Measurements from ENCODE around the gene PDE1A.

Gene PDE1A

DNA sequence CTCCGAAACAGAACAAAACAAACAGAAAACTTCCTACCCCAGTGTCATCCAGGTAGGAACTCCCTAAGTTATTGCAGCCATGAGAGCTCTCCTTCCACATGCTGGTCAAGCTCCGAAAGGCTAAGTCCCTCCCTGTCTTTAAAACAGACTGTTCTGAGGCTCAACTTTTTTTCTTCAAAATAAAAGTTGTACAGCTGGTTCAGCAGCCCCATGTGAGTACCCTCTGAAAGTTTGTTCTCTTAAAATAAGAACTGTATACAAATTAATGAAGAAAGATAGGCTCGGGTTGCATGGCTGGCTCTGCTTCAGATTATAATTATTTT lies at the start of gene PDE1A:
Gene PDE1A, minus strand, starts transcription at position 119 of the 323 bp plus-strand sequence.
- peak; percentile 22 for DNase-seq (ENCODE audit: low read depth)

GRCh38 chr2:182473635-182474034 lies 46.8 kb upstream of the PDE1A start:
- DNase-seq (ENCODE audit: low read depth): no peak

DNA sequence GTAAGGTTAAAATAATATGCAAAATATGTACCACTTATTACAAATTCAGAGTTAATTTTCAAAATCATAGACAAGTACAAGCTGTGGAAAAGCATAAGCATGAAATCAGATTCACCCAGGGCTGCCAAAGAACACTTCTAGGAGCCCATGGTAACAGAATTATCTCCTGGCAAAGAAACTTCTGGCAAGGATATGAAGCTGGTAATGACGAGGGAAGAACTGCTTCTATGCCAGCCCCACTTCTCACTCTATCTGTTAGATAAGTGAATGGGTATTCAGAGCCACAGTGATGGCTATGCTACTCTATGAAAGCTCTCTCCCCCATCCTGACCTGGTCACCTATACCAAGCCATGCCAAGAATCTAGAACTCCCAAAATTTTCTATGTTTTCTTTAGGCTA lies 36.9 kb upstream of the PDE1A start:
- DNase-seq (ENCODE audit: low read depth): no peak

DNA sequence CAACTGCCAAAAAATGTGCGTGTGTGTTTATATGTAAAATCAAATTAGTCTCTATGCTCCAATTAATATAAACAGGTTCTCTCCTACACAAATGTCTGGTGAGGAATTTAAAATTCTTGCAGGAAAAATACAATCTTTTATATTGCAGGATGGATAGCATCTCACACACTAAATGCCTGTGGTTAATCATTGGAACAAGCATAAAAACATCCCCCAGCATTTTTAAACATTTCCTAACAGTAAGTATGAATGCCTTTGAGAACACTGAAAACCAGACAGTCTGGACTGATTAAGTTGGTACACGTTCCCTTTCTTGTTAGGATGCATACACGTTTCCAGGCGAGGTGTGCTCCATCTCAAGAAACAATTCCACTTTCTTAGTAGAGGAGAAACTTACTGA lies 29.9 kb upstream of the PDE1A start:
- peak; percentile 96 for DNase-seq (ENCODE audit: low read depth)

DNA sequence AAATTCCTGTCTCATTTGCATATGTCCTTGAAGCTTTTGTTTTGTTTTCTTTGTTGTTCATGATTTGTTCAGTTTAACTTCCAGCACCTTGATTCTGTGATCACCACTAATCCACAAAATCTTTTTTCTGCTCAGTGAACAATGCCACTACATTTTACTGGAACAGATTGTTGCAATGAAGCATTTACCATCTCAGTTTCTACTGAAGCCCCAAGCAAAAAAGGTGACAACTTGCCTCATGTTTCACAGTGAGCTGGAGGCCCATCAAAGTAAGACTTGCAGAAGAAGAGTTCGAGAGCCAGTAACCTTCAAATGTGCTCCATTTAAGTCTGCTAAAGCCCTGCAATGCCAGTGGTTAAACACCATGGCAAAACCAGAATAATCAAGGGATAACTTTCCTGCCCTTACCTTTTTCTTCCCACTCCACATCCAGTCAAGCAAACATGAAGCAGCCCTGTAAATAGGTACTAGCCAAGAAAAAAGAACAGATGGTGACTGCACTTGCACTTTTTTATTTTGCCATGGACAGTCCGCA lies 25.7 kb upstream of the PDE1A start:
- no peak for DNase-seq (ENCODE audit: low read depth)

- peak; percentile 16 for DNase-seq (ENCODE audit: low read depth)
Observed at GRCh38 chr2:182448371-182448770, 21.5 kb upstream of the PDE1A start.

- DNase-seq (ENCODE audit: low read depth): peak; percentile 98
Observed at GRCh38 chr2:182447863-182448262, 21.0 kb upstream of the PDE1A start.

DNA sequence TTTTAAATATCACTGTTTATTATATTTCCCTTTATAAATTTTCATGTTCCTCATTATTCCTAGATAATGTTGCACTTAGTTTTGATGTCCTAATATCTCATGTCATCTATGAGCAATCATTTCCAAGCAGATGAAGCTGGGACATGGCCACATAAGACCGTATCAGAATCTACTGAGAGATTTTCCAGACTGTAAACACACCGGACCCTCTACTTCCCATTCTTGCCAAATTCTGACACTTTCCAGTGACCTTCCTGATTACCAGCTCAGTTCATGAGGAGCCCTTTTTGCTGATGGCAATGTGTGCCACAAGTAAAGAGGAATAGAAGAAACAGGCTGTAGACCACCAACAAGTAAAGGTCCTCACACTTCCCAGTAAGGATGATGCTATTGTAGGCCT lies 20.3 kb upstream of the PDE1A start:
- peak; percentile 40 for DNase-seq (ENCODE audit: low read depth)

DNA sequence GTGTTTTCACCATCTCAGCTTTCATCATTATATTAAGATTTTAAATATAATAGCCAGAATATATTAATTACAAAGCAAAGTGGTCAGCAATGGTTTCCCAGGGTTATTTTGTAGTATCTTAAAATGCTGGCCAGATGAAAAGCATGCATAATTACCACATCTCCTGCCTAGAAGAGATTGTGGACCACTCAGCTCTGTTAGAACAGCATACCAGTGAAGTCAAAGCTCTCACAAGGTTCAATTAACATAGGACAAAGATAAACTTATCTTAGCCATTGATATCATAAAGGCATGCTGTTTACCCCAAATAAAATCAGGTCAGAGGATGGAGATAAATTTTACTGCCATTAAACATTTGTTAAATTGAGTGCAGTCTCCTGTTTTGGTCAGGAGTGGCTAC lies 19.3 kb upstream of the PDE1A start:
- DNase-seq (ENCODE audit: low read depth): peak; percentile 48

DNA sequence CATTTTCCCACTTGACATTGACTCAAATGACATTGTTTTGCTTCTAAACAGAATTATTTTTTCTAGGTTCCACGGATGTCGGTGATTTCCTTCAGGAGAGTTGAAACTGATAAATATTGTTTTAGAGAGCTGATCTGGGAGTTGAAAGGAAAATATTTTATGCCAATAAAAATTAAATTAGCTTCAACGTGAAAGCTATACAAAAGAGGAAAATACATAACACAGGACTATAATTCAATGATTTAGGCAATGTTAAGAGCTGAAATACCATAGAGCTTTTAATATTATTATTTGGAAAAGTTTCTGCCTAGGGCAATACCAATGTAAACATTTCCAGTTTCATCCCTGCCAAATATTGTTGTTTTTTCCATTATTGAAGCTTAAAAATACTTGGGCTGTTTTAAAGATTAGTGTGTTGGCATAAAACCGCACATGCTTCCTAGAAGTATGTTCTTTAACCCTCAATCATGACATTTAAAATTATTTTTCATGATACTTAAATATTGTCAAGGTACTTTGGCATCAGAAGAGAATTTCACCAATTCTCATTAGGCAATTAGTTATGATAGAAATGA lies 18.6 kb upstream of the PDE1A start:
- peak; percentile 14 for DNase-seq (ENCODE audit: low read depth)

- peak; percentile 58 for DNase-seq (ENCODE audit: low read depth)
Observed at GRCh38 chr2:182444806-182445205, 18.0 kb upstream of the PDE1A start.

GRCh38 chr2:182444170-182444569 lies 17.3 kb upstream of the PDE1A start:
- DNase-seq (ENCODE audit: low read depth): no peak

- DNase-seq (ENCODE audit: low read depth): no peak
Observed at GRCh38 chr2:182436252-182436651, 9.4 kb upstream of the PDE1A start.

DNA sequence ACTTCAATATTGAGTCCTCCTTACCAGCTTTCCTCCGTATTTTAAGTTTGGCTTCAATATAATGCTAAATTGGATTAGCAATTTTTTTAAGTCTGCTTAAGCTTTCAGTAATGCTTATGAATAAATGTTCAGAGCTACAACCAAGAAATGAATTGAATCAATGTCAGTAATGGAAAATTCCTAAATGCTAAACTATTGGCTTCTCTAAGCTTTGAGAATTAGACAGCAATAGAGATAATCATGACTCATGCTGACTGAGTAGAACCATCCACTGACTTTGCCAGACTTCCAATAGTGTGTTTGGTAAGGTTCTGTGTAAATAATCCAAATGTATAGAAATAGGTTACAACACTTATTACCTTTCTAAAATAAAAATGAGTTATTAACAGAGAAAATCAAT lies 8.9 kb upstream of the PDE1A start:
- peak; percentile 35 for DNase-seq (ENCODE audit: low read depth)

GRCh38 chr2:182432051-182432450 lies 5.2 kb upstream of the PDE1A start:
- peak; percentile 18 for DNase-seq (ENCODE audit: low read depth)

DNA sequence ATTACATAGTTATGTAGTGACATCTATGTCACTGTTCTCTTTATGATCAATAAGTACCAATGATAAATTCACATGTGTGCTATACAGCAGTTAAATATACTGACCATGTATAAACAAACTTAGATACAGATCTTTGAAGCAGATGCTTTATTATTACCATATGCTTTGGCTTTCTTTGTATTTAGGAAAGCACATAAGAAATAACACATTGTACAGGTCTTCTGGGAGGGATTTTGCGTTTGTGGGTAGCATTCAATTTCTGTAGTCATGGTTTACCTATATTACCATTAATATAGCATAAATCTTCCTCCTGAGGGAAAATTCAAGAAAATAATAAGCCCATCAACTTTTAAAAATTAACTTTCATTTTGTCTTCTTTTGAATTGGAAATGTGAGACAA lies 1.6 kb upstream of the PDE1A start:
- DNase-seq (ENCODE audit: low read depth): no peak

- peak; percentile 82 for DNase-seq (ENCODE audit: low read depth)
Observed at GRCh38 chr2:182426082-182426917, 536 bp downstream of the PDE1A start.

GRCh38 chr2:182422864-182423263 lies 4.0 kb downstream of the PDE1A start:
- no peak for DNase-seq (ENCODE audit: low read depth)

GRCh38 chr2:182420669-182421068 lies 6.2 kb downstream of the PDE1A start:
- no peak for DNase-seq (ENCODE audit: low read depth)

DNA sequence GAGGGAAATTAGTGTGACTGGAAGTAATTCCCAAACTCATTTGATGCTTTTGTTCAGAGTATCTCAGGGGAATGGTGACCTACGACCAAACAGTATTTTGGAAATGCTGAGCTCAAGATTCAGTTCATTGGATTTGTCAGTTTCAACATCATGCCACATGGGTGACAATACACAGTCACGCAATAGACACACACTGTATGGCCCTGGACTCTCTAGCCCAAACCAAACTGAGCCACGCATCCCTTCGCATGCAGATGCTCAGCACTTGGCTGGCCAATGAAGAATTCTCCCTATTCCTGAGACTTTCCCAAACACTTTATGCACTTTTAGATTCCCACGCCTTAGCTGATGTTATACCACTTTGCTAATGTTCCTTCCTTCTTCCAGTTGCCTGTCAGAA lies 10.0 kb downstream of the PDE1A start:
- no peak for DNase-seq (ENCODE audit: low read depth)

DNA sequence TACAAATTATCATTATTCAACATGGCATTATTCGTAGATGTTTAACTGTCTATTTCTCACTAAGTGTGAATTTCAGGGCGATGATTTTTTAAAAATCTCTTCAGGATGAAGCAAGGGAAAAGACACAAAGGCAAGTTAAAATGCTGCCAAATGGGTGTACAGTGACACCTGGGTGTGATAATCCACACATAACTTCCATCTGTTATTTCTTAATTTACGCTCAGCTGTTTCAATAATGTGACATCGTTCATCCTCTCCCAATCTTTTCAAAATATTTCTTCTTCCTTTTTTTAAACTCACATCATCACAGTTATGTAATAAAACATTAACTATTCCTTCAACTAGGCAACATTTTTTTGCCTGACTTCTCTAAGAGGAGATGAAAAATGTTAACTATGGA lies 10.6 kb downstream of the PDE1A start:
- no peak for DNase-seq (ENCODE audit: low read depth)

DNA sequence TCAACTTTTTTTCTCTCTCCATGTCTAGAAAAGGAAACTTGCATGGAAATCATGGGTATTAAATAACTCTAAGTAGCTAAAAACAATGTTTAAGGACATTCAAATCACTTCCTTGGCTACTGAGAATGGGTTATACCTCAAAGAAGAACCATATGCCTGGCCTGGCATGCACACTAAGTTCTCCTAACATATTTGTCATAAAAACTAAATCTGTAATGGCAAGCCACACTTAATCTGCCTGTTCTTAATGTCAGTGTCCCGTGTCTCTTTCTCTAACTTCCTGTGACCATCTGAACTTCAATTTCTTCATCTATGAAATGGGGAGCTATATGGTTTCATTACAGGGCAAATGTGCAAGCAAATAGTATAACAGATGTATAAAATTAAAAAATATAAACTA lies 11.1 kb downstream of the PDE1A start:
- DNase-seq (ENCODE audit: low read depth): no peak

GRCh38 chr2:182412858-182413257 lies 14.0 kb downstream of the PDE1A start:
- no peak for DNase-seq (ENCODE audit: low read depth)

GRCh38 chr2:182410120-182410519 lies 16.7 kb downstream of the PDE1A start:
- DNase-seq (ENCODE audit: low read depth): no peak

Data from amniotic epithelial cell (primary cell).